Body of pancreas (tissue), 4 donors: Measurements from ENCODE around the gene ZNF692. TPM values are rescaled to one million over a fixed set of nuclear protein-coding genes. Genes with fewer than 3 reads are reported as not detected.

Experiments used
- ATAC-seq: fragments of 150-250 bp; one replicate; pipeline ENCODE4 v1.9.1; 2016
- DNase-seq, 4 donors: peaks; one replicate each; pipeline ENCODE4 v3.0.0-alpha.2; 2019
- H3K27ac ChIP-seq, 4 donors: fragments of 200-600 bp; sonication (generic); 1 replicate in 3 of 4; 2 replicates in 1 of 4; pipeline versions ENCODE4 v1.5.1 to v1.6.1; 2016 to 2019; ENCODE audit warnings: mild to moderate bottlenecking in 1 of 4, mixed read lengths in 1 of 4, moderate library complexity in 1 of 4
- H3K27me3 ChIP-seq, 2 donors: fragments of 200-600 bp; sonication (generic); one replicate each; pipeline ENCODE4 v1.6.0; 2016; ENCODE audit warnings: mild to moderate bottlenecking in 1 of 2
- H3K36me3 ChIP-seq, 2 donors: fragments of 200-600 bp; sonication (generic); replicated peaks in 1 of 2; 2 replicates each; pipeline ENCODE4 v1.5.1; 2016; ENCODE audit warnings: low read depth in 2 of 2; ENCODE audit not compliant: insufficient read depth in 1 of 2
- H3K4me1 ChIP-seq: fragments of 200-600 bp; sonication (generic); one replicate; pipeline ENCODE4 v1.6.0; 2016
- H3K4me3 ChIP-seq, 2 donors: fragments of 200-600 bp; sonication (generic); 1 replicate in 1 of 2; 2 replicates in 1 of 2; pipeline ENCODE4 v1.5.1; 2016 to 2019
- H3K9me3 ChIP-seq, 3 donors: fragments of 200-600 bp; sonication (generic); 1 replicate in 2 of 3; 2 replicates in 1 of 3; pipeline ENCODE4 v1.5.1; 2016
- CTCF ChIP-seq, 7 experiments: fragments of 450-650 bp in 4 of 7; fragments of 200-600 bp in 3 of 7; sonication (generic) in 3 of 7; IDR thresholded peaks; one replicate each; pipeline ENCODE4 v1.5.1; 2016 to 2019; ENCODE audit warnings: antibody characterized with exemption in 7 of 7
- POLR2A ChIP-seq, 3 donors: fragments of 450-650 bp; IDR thresholded peaks; one replicate each; pipeline ENCODE4 v1.6.1; 2016; ENCODE audit warnings: antibody characterized with exemption in 3 of 3, mild to moderate bottlenecking in 2 of 3
- WGBS, 2 donors: methylation state at CpG; one replicate each; pipeline ENCODE4 v1.1.5; 2017; 5-methylcytosine and 5-hydroxymethylcytosine counted together
- intact Hi-C: fragments of 100-400 bp; cut with DNase I; formaldehyde crosslinking; loops from one replicate; pipeline ENCODE4 v1.15.1; 2023
- total RNA-seq, 2 donors: library from RNA; depleted of rRNA; stranded (reverse); fragments of >200 nt; gene quantifications; one replicate each; pipeline ENCODE4 v1.1.0, GENCODE V29; 2016

ZNF692 gene
- total RNA-seq, 2 donors from 2014 or later = 35.8 to 128 TPM

GRCh38 chr1:248905662-248906008 is 46.8 kb upstream of the ZNF692 start:
- no peaks in the 10 kb centered on the region for H3K36me3 ChIP-seq
- no peak for ATAC-seq
- H3K27ac ChIP-seq = peak overlapping the region; percentile 88 to 96 (median 93)
- H3K27me3 ChIP-seq = no peaks in the 10 kb centered on the region
- peak overlapping the region in 1 of 2 donors; percentile 31 for H3K4me3 ChIP-seq
- intact Hi-C loops = no loop called here
- no peak for DNase-seq
- TF ChIP-seq CTCF (IDR thresholded peaks at IDR 0.05) = no peak
- no peak for TF ChIP-seq POLR2A (IDR thresholded peaks at IDR 0.05)
- WGBS, 2 donors = 18 to 23% methylated on average over 4 of the region's 4 CpGs
- H3K9me3 ChIP-seq = no peaks in the 10 kb centered on the region
- H3K4me1 ChIP-seq = peaks cover 40% of the 10 kb centered on the region

GRCh38 chr1:248904437-248905216 is 45.7 kb upstream of the ZNF692 start:
- no peak overlapping the region for H3K4me3 ChIP-seq
- intact Hi-C loops = no loop called here
- WGBS, 2 donors = 86 to 92% methylated on average over 3 of the region's 3 CpGs
- ATAC-seq (no peak), DNase-seq (no peak)
- no peak for TF ChIP-seq POLR2A (IDR thresholded peaks at IDR 0.05)
- no peak for TF ChIP-seq CTCF (IDR thresholded peaks at IDR 0.05)
- peaks cover 38% of the 10 kb centered on the region for H3K4me1 ChIP-seq
- no peak overlapping the region for H3K27ac ChIP-seq
- no peaks in the 10 kb centered on the region for H3K27me3 ChIP-seq
- no peaks in the 10 kb centered on the region for H3K36me3 ChIP-seq
- no peaks in the 10 kb centered on the region for H3K9me3 ChIP-seq

GRCh38 chr1:248901578-248901977 is 42.7 kb upstream of the ZNF692 start:
- Histone ChIP-seq H3K27me3 (no peaks in the 10 kb centered on the region), H3K27ac (no peak overlapping the region), H3K36me3 (no peaks in the 10 kb centered on the region), H3K4me3 (no peak overlapping the region), H3K4me1 (peaks cover 9% of the 10 kb centered on the region), H3K9me3 (no peaks in the 10 kb centered on the region)
- 71 to 79% methylated on average over 2 of the region's 2 CpGs for WGBS, 2 donors
- DNase-seq (no peak), ATAC-seq (no peak)
- TF ChIP-seq CTCF (IDR thresholded peaks at IDR 0.05) (no peak), POLR2A (IDR thresholded peaks at IDR 0.05) (no peak)
- intact Hi-C loops = no loop called here

GRCh38 chr1:248900637-248901036 is 41.8 kb upstream of the ZNF692 start:
- 89 to 100% methylated on average over 1 of the region's 1 CpG for WGBS, 2 donors
- ATAC-seq = no peak
- intact Hi-C loops = no loop called here
- TF ChIP-seq CTCF (IDR thresholded peaks at IDR 0.05) (no peak), POLR2A (IDR thresholded peaks at IDR 0.05) (no peak)
- H3K27me3 ChIP-seq = no peaks in the 10 kb centered on the region
- no peaks in the 10 kb centered on the region for H3K36me3 ChIP-seq
- H3K4me3 ChIP-seq = no peak overlapping the region
- no peaks in the 10 kb centered on the region for H3K9me3 ChIP-seq
- no peak for DNase-seq
- peaks cover 7% of the 10 kb centered on the region for H3K4me1 ChIP-seq
- no peak overlapping the region for H3K27ac ChIP-seq
